ENCODE results near the gene LYSMD2. TPM values are rescaled to one million over a fixed set of nuclear protein-coding genes. Genes with fewer than 3 reads are reported as not detected.

The LYSMD2 gene
- total and polyA plus RNA-seq, 2 experiments from 2014 or later: 6.3 to 6.7 TPM

DNA sequence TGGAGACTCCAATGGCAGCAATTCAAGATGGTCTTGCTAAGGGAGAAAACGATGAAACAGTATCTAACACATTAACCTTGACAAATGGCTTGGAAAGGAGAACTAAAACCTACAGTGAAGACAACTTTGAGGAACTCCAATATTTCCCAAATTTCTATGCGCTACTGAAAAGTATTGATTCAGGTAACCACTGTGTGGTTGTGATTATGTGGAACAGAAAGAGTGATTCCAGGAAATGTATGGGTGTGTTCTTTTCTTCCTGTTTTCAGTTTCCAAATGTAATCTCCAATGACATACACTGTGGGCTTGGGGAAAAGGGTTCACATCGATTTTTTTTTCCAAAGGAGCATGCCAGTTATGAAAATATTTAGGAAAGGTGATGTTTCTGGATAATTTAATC lies 45.3 kb downstream of the LYSMD2 start:
- no peak overlapping the region for H3K27ac ChIP-seq
- H3K36me3 ChIP-seq (ENCODE audit: low read depth): no peaks in the 10 kb centered on the region
- H3K27me3 ChIP-seq (replicated peaks; ENCODE audit: insufficient read depth): peaks cover 62% of the 10 kb centered on the region
- no peaks in the 10 kb centered on the region for H3F3A ChIP-seq (ENCODE audit: insufficient read depth)
- TF ChIP-seq EZH2phosphoT487 (IDR thresholded peaks at IDR 0.05; ENCODE audit: insufficient read depth, low read depth) (no peak), EZH2 (IDR thresholded peaks at IDR 0.05; ENCODE audit: insufficient read depth, poor library complexity, severe bottlenecking) (no peak)
- H3K9me3 ChIP-seq (ENCODE audit: low read depth): no peaks in the 10 kb centered on the region
- H2AFZ ChIP-seq: no peak overlapping the region
- H4K20me1 ChIP-seq (ENCODE audit: insufficient read depth): no peaks in the 10 kb centered on the region
- no peaks in the 10 kb centered on the region for H3K9me2 ChIP-seq (ENCODE audit: insufficient read depth)
- DNase-seq: no peak
- no peaks in the 10 kb centered on the region for H3K4me1 ChIP-seq (ENCODE audit: insufficient read depth)
- WGBS, 2 experiments (ENCODE audit: low coverage in 1 of 2, low lambda C conversion rate in 2 of 2, missing lambda C conversion rate in 2 of 2): 46 to 48% methylated on average over 3 of the region's 3 CpGs
- no peaks in the 10 kb centered on the region for H3K79me2 ChIP-seq (ENCODE audit: insufficient read depth)
- no peak overlapping the region for H3K4me2 ChIP-seq (ENCODE audit: unreplicated experiment)
- no peak overlapping the region for H3K9ac ChIP-seq
- H3K4me3 ChIP-seq: no peak overlapping the region
- in situ Hi-C loops (cut with MboI): no loop called here

DNA sequence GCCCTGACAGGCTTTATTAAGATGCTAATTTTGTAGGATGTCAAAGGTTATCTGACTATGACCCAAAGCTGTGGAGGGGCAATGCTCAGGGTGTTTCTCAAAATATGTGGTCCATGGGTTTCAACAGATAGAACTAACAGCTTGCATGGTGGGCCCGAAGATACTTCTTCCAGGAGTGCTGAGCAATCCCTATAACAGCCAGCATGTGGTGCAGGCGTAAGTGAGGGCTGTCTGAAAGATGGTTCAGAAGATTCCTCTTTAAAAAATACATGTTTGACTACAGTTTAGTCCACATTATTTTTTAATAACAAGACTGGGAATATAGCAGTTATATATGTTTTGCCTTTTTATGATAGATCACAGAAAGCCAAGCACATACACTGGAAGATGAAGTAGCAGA lies 48.6 kb downstream of the LYSMD2 start:
- peak; percentile 21 for DNase-seq
- no peaks in the 10 kb centered on the region for H3K4me1 ChIP-seq (ENCODE audit: insufficient read depth)
- H3K9me2 ChIP-seq (ENCODE audit: insufficient read depth): no peaks in the 10 kb centered on the region
- no peak overlapping the region for H3K4me3 ChIP-seq
- peaks cover 70% of the 10 kb centered on the region for H3K27me3 ChIP-seq (replicated peaks; ENCODE audit: insufficient read depth)
- no peak for TF ChIP-seq EZH2 (IDR thresholded peaks at IDR 0.05; ENCODE audit: insufficient read depth, poor library complexity, severe bottlenecking)
- TF ChIP-seq EZH2phosphoT487 (IDR thresholded peaks at IDR 0.05; ENCODE audit: insufficient read depth, low read depth): no peak
- no peaks in the 10 kb centered on the region for H4K20me1 ChIP-seq (ENCODE audit: insufficient read depth)
- H3K9me3 ChIP-seq (ENCODE audit: low read depth): no peaks in the 10 kb centered on the region
- in situ Hi-C loops (cut with MboI): no loop called here
- 16 to 34% methylated on average over 2 of the region's 2 CpGs for WGBS, 2 experiments (ENCODE audit: low coverage in 1 of 2, low lambda C conversion rate in 2 of 2, missing lambda C conversion rate in 2 of 2)
- no peak overlapping the region for H2AFZ ChIP-seq
- no peaks in the 10 kb centered on the region for H3K36me3 ChIP-seq (ENCODE audit: low read depth)
- no peak overlapping the region for H3K9ac ChIP-seq
- no peak overlapping the region for H3K4me2 ChIP-seq (ENCODE audit: unreplicated experiment)
- H3K79me2 ChIP-seq (ENCODE audit: insufficient read depth): no peaks in the 10 kb centered on the region
- no peak overlapping the region for H3K27ac ChIP-seq
- H3F3A ChIP-seq (ENCODE audit: insufficient read depth): no peaks in the 10 kb centered on the region

DNA sequence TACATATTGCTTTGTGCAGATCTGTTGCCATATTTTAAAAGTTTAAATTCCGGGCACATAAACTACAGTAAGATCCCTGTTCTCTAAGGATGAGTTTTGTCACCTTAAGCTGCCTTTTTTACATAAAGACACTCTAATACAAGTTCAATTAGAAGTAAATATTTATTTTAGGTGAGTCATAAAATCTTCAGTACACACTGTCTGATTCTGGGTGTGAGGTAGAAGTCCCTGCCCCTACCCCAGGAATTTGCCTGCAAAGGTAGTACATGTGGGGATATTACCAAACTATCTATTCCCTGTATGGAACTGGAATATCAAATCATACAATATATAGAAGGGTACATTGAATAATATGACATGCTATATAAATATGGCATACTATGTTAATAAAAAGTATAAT lies 49.9 kb downstream of the LYSMD2 start:
- Histone ChIP-seq H3K9me2 (ENCODE audit: insufficient read depth) (no peaks in the 10 kb centered on the region), H4K20me1 (ENCODE audit: insufficient read depth) (no peaks in the 10 kb centered on the region), H3K4me3 (no peak overlapping the region), H2AFZ (no peak overlapping the region), H3K9me3 (ENCODE audit: low read depth) (no peaks in the 10 kb centered on the region), H3K4me2 (ENCODE audit: unreplicated experiment) (no peak overlapping the region), H3K36me3 (ENCODE audit: low read depth) (no peaks in the 10 kb centered on the region), H3K4me1 (ENCODE audit: insufficient read depth) (no peaks in the 10 kb centered on the region), H3K27ac (no peak overlapping the region), H3F3A (ENCODE audit: insufficient read depth) (no peaks in the 10 kb centered on the region), H3K27me3 (replicated peaks; ENCODE audit: insufficient read depth) (peaks cover 71% of the 10 kb centered on the region), H3K9ac (no peak overlapping the region), H3K79me2 (ENCODE audit: insufficient read depth) (no peaks in the 10 kb centered on the region)
- 0% methylated on average over 1 of the region's 1 CpG for WGBS, 2 experiments (ENCODE audit: low coverage in 1 of 2, low lambda C conversion rate in 2 of 2, missing lambda C conversion rate in 2 of 2)
- in situ Hi-C loops (cut with MboI): no loop called here
- DNase-seq: no peak
- no peak for TF ChIP-seq EZH2 (IDR thresholded peaks at IDR 0.05; ENCODE audit: insufficient read depth, poor library complexity, severe bottlenecking)

DNA sequence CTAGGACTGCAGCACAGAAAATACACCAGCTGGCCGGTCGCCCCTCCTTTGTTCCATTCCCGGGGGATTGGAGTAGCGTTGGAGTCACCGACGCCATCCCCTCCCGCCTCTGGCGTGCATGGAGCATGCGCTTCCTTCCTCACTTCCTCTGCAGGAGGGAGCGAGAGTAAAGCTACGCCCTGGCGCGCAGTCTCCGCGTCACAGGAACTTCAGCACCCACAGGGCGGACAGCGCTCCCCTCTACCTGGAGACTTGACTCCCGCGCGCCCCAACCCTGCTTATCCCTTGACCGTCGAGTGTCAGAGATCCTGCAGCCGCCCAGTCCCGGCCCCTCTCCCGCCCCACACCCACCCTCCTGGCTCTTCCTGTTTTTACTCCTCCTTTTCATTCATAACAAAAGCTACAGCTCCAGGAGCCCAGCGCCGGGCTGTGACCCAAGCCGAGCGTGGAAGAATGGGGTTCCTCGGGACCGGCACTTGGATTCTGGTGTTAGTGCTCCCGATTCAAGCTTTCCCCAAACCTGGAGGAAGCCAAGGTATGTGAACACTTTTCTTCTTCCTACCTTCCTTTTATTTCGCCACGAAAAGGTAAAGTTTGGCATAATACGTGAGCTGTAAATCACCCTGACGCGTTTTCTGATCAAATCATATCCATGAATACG lies 56.0 kb downstream of the LYSMD2 start, which contains the start of gene SCG3:
TSS of gene SCG3 (plus strand) at position 201 of the 661 bp plus-strand sequence. CDS start at position 454, 253 bp downstream.
- Histone ChIP-seq H3K4me2 (ENCODE audit: unreplicated experiment) (no peak within 1 kb of the TSS), H3K79me2 (ENCODE audit: insufficient read depth) (no peaks in the 10 kb centered on the region), H3K36me3 (ENCODE audit: low read depth) (no peaks in the 10 kb centered on the region), H3K27me3 (replicated peaks; ENCODE audit: insufficient read depth) (peaks cover 48% of the 10 kb centered on the region), H3K4me3 (no peak within 1 kb of the TSS), H3K9me2 (ENCODE audit: insufficient read depth) (no peaks in the 10 kb centered on the region), H2AFZ (no peak within 1 kb of the TSS), H3F3A (ENCODE audit: insufficient read depth) (no peaks in the 10 kb centered on the region), H3K4me1 (ENCODE audit: insufficient read depth) (no peaks in the 10 kb centered on the region), H3K9me3 (ENCODE audit: low read depth) (no peaks in the 10 kb centered on the region), H3K27ac (no peak within 1 kb of the TSS), H4K20me1 (ENCODE audit: insufficient read depth) (no peaks in the 10 kb centered on the region), H3K9ac (no peak within 1 kb of the TSS)
- 12 to 14% methylated on average over 38 of the region's 38 CpGs for whole genome bisulfite sequencing, 2 experiments (ENCODE audit: low coverage in 1 of 2, low lambda C conversion rate in 2 of 2, missing lambda C conversion rate in 2 of 2)
- TF ChIP-seq EZH2 (IDR thresholded peaks at IDR 0.05; ENCODE audit: insufficient read depth, poor library complexity, severe bottlenecking) (no peak), EZH2phosphoT487 (IDR thresholded peaks at IDR 0.05; ENCODE audit: insufficient read depth, low read depth) (no peak)
- in situ Hi-C loops (cut with MboI): no loop called here
- peak; percentile 59 for DNase-seq
